HG03045 (cell line): ENCODE data around the gene GJA4.

Source experiments
- ATAC-seq: cut with Tn5 transposase; IDR thresholded peaks from one replicate; pipeline ENCODE4 v1.9.1; 2021; ENCODE audit warnings: mild to moderate bottlenecking, moderate library complexity; ENCODE audit not compliant: unreplicated experiment

GJA4 gene

GRCh38 chr1:34792868-34793727 is at the start of gene GJA4:
Gene GJA4, plus strand, starts transcription at chr1:34792999. Its CDS starts 1,215 bp downstream, at chr1:34794214.
- no peak for ATAC-seq

GRCh38 chr1:34743775-34744174 is 49.0 kb upstream of the GJA4 start:
- ATAC-seq, result no peak

- no peak for ATAC-seq
Observed at GRCh38 chr1:34744851-34745250, 47.9 kb upstream of the GJA4 start.

GRCh38 chr1:34745666-34746065 is 47.1 kb upstream of the GJA4 start:
- no peak for ATAC-seq

- no peak for ATAC-seq
Observed at GRCh38 chr1:34746101-34746500, 46.7 kb upstream of the GJA4 start.

GRCh38 chr1:34746785-34747637 is 45.8 kb upstream of the GJA4 start:
- no peak for ATAC-seq

GRCh38 chr1:34747638-34747941 is 45.2 kb upstream of the GJA4 start:
- ATAC-seq, result no peak

- no peak for ATAC-seq
Observed at GRCh38 chr1:34749992-34750391, 42.8 kb upstream of the GJA4 start.

GRCh38 chr1:34750610-34751009 is 42.2 kb upstream of the GJA4 start:
- no peak for ATAC-seq

- ATAC-seq, result no peak
Observed at GRCh38 chr1:34753163-34753562, 39.6 kb upstream of the GJA4 start.

- no peak for ATAC-seq
Observed at GRCh38 chr1:34754964-34755637, 37.7 kb upstream of the GJA4 start, which contains the start of gene GJB5. Gene GJB5, plus strand, starts transcription at chr1:34755047. Its CDS starts 2,284 bp downstream, at chr1:34757331.

- no peak for ATAC-seq
Observed at GRCh38 chr1:34755961-34756360, 36.8 kb upstream of the GJA4 start.

- ATAC-seq, result no peak
Observed at GRCh38 chr1:34757386-34757785, 35.4 kb upstream of the GJA4 start.

GRCh38 chr1:34758751-34759150 is 34.0 kb upstream of the GJA4 start:
- ATAC-seq, result no peak

- ATAC-seq, result no peak
Observed at GRCh38 chr1:34759503-34760357, 33.1 kb upstream of the GJA4 start, which contains the start of gene GJB4. Gene GJB4, plus strand, starts transcription at chr1:34759740. Its CDS starts 1,515 bp downstream, at chr1:34761255.

GRCh38 chr1:34761176-34761761 is 31.5 kb upstream of the GJA4 start:
- ATAC-seq, result no peak

- no peak for ATAC-seq
Observed at GRCh38 chr1:34761776-34762307, 31.0 kb upstream of the GJA4 start.

GRCh38 chr1:34762474-34763141 is 30.2 kb upstream of the GJA4 start:
- ATAC-seq, result no peak

- no peak for ATAC-seq
Observed at GRCh38 chr1:34763142-34763781, 29.5 kb upstream of the GJA4 start.
